ENCODE measurements around the gene TADA2B. TPM values are rescaled to one million over a fixed set of nuclear protein-coding genes. Genes with fewer than 3 reads are reported as not detected.

Gene TADA2B
- total and polyA plus RNA-seq, 9 of the 15 experiments (the other 6 are each of a cell fraction or from before 2014, with no cell fraction given), result 0.55 to 12.2 (median 7.5) TPM

- Histone ChIP-seq H3K27me3 (ENCODE audit: control insufficient read depth in 2 of 2, insufficient read depth in 2 of 2, low read length in 2 of 2) (no peaks in the 10 kb centered on the region), H2AFZ (ENCODE audit: low read depth, low read length) (no peak overlapping the region), H3K79me2 (ENCODE audit: control insufficient read depth, insufficient read depth, low read length) (no peaks in the 10 kb centered on the region), H3K9ac (ENCODE audit: insufficient read depth in 1 of 2, low read depth in 2 of 2, low read length in 2 of 2) (peak overlapping the region in 1 of 2 experiments; percentile 14; a peak in 1 of 4 replicates), H3K4me3 (no peak overlapping the region), H3K9me3 (replicated peaks; ENCODE audit: control insufficient read depth, insufficient read depth, low read depth, low read length) (peaks cover 4% of the 10 kb centered on the region), H4K20me1 (replicated peaks; ENCODE audit: control insufficient read depth, insufficient read depth, low read length) (no peaks in the 10 kb centered on the region; the same call in none of the 2 replicates), H3K4me1 (replicated peaks in 1 of 2; ENCODE audit: control insufficient read depth in 2 of 2, insufficient read depth in 2 of 2, low read length in 2 of 2) (peaks cover 7 to 26% of the 10 kb centered on the region in 2 experiments; a peak in 4 of 5 replicates), H3K9me1 (ENCODE audit: control insufficient read depth, insufficient read depth, low read length) (no peaks in the 10 kb centered on the region), H3K4me2 (ENCODE audit: insufficient read depth, low read length) (no peak overlapping the region), H3K36me3 (ENCODE audit: control insufficient read depth, insufficient read depth, low read length) (no peaks in the 10 kb centered on the region), H3K27ac (ENCODE audit: extremely low read depth, low read depth, low read length) (no peak overlapping the region)
- CTCF ChIA-PET (ENCODE audit: low intra/inter-chr PET ratio), result interaction anchor here (0.7 kb wide), 1 partner anchor 293 kb away, joined by 3 read pairs; no protein-coding TSS in a partner anchor
- no peak for FAIRE-seq
- intact Hi-C loops (cut with micrococcal nuclease), result no loop called here
- no peak for ATAC-seq
- in situ Hi-C loops (cut with MboI), result no loop called here
- WGBS (ENCODE audit: insufficient coverage, low coverage, missing lambda C conversion rate), result 61% methylated on average over 12 of the region's 12 CpGs
- no peak for DNase-seq (ENCODE audit: extremely low read depth in 1 of 4, low spot score in 3 of 4)
- no TSS peak for BruUV-seq (replicated peaks)
- POLR2A ChIA-PET, result interaction anchor here (0.6 to 1.2 kb wide), 3 partner anchors 38 to 184 kb away, joined by 3 to 4 read pairs (median 3); no protein-coding TSS in a partner anchor
- TF ChIP-seq RHOXF2B (CRISPR knock-in tag; conservative IDR thresholded peaks at IDR 0.05) (no peak), E2F4 (CRISPR knock-in tag; IDR thresholded peaks at IDR 0.05; ENCODE audit: low read depth) (no peak), ILF3 (IDR thresholded peaks at IDR 0.05; ENCODE audit: borderline replicate concordance) (no peak), ZBTB11 (CRISPR knock-in tag; IDR thresholded peaks at IDR 0.05) (no peak), NFIX (CRISPR knock-in tag; IDR thresholded peaks at IDR 0.05; ENCODE audit: low read depth) (no peak), E4F1 (CRISPR knock-in tag; IDR thresholded peaks at IDR 0.05; ENCODE audit: borderline replicate concordance) (no peak), ZMIZ1 (IDR thresholded peaks at IDR 0.05; ENCODE audit: low read depth in 2 of 2, low read length in 2 of 2) (no peak), IRF9 (tag; IDR thresholded peaks at IDR 0.05) (no peak)
These were observed 34.2 kb downstream of the TADA2B start for GRCh38 chr4:7077371-7077770.

Measured in K562 (cell line).